Medulla oblongata (tissue), 1 donor: ENCODE results near the gene OGDHL.
"Not testable (repeated sequence)": the region's sequence is repeated elsewhere in the genome, so short reads cannot be mapped to it uniquely, and the experiment has no call there.

Experiments used
- DNase-seq: peaks from one replicate; pipeline ENCODE4 v3.0.0-alpha.2; 2015; ENCODE audit errors: extremely low spot score

OGDHL gene

DNA sequence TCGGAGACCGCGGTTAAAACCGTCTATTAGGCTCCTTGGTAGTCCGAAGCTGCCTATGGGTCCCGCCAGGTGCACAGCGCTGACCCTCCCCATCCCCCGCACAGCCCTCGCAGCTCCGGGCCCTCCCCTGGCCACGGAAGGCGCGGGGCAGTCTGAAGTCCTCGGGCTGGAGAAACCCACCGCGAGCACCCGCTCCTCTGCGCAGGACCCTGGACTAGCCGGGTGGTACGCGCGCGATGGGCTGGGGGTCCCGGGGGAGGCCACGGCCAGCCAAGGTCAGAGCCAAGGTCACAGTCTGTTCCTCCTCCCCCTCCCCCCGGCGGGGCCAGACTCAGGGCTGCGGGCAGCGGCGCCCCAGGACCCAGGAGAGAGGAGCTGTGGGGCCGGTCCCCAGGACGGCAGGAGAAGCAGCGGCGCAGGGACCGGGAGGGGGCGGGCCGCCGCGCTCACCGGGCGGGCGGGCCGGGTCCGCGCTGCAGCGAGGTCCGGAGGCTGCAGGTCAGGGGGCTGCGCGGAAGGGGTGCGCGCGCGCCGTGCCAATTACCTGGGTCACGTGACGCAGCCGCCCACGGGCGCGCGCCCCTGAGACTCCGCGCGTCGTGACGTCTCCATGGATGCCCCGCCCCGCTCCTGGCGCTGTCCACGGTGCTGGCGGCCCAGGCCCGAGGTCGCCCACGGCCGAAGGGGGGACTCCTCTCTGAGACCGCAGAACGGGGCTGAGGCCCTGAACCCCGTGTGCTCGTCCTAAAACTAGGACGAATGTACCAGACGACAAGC, at the start of gene OGDHL:
Gene OGDHL (minus strand): TSS at position 535 of the 777 bp plus-strand sequence. CDS start 3,731 bp downstream, outside the sequence.
- DNase-seq: peak; percentile 64

DNA sequence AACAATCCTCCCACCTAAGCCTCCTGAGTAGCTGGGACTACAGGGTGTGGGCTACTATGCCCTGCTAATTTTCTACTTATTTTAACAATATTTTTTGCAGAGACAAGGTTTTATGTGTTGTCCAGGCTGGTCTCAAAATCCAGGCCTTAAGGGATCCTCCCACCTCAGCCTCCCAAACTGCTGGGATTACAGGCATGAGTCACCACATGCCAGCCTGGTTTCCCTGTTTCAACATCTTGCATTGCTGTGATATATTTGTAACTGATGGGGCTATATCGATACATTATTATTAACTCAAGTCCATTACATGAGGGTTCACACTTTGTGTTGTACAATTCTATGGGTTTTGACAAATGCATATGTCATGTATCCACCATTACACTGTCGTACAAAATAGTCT, 41.9 kb upstream of the OGDHL start:
- no peak for DNase-seq

DNA sequence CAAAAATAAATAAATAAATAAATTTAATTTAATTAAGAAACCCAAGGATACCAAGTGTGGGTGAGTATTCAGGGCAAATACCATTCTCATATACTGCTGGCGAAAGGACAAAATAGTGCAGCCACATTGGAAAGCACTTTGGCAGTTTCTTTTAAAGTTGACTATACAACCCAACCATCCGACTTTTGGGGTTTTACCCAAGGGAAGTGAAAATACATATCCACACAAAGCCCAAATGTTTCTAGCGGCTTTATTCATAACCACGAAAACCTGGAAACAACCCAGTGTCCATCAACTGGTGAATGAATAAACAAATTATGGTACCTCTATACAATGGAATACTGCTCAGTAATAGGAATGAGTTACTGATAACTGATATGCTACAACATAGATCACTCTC, 36.2 kb upstream of the OGDHL start:
- no peak for DNase-seq

DNA sequence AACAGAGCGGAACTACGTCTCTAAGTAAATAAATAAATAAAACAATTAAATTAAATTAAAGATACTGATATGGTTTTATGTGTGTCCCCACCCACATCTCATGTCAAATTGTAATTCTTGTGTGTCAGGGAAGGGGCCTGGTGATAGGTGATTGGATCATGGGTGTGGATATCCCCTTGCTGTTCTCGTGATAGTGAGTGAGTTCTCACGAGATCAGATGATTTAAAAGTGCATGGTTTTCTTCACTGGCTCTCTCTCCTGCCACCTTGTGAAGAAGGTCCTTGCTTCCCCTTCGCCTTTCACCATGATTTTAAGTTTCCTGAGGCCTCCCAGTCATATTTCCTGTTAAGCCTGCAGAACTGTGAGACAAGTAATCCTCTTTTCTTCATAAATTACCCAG, 29.0 kb upstream of the OGDHL start:
- no peak for DNase-seq

DNA sequence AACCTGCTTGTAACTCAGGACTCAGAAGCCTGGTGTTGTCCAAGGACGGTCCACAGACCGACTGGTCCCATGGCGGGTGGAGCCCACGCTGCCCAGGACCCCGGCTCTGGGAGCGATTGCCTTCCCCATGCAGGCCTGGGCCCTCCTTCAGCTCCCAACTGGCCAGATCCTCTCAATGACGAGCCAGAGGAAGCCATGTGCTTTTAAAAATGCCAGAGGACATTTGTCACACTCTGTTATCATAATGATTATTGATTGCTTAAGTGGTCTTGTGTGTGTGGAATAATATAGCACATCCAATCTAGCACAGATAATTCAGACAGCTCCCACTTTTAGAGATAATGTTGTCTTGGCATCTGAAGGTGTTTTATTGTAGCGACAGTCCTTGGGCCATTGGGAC, 22.6 kb upstream of the OGDHL start:
- no peak for DNase-seq

DNA sequence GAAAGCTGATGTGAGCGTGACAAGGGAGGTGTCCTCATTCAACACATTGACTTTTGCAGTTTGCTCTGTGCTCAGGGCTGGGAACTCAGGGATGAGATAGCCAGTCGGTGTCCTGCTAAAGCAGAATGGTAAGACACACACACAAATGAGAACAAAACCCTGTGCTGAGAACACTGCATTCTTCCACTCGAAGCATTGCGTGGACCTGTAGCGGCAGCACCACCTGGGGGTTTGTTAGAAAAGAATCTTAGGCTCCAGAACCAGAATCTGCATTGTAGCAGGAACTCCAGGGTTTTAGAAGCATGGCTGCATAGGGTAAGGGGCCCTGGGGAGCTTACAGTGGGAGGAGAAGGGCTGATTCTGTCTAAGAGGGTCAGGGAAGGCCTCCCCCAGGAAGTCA, 21.5 kb upstream of the OGDHL start:
- DNase-seq: no peak

DNA sequence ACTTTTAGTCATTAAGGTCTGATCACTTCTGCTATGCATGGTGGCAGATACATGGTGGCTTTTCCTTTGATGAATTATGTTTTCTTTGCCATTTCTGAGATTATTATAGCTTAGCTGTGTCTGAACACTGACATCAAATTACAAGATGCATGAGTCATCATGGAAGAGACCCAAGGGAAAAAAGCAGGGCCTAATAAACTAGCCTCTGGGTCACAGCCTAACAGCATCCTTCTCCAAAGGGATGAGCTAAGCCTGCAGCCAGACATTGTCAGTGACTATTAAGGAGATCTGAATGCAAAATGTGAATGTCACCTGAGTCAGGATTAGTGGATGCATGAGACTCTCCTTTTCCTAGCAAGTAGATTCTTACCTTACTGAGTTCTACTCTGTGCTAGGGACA, 19.1 kb upstream of the OGDHL start:
- DNase-seq: no peak

DNA sequence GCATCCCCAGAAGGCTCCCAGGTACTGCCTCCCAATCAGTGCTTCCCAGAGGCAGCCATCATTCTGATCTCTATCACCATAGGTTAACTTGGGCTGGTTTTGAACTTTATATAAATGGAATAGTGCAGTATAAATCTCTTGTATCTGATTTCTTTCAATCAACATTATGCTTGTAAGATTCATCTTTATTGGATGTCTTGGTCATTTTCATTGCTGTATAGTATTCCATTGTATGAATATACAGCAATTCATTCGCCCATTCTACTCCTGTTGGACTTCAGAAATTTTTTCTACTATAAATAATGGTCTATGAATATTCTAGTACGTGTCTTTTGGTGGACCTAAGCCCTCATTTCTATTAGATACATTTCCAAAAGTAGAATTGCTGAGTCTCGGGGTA, 16.1 kb upstream of the OGDHL start:
- no peak for DNase-seq

DNA sequence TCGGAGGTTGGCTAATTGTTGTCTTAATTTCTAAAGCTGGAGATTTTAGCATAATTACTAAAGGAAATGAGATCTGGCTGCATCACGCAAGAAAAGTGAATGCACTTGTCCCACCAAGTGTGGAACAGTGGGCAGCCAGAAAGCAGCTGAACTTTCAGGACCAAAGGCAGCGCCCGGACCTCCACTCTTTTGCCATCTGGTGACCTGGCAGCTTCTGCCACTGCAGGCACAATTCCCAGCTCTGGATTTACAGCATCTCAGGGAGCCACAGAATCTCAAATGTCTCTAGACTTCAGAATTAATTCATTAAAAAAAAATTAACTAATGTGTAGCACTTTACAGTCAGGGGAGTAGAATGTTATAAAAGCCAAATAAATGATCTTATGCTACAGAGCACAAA, 14.7 kb upstream of the OGDHL start:
- DNase-seq: no peak

DNA sequence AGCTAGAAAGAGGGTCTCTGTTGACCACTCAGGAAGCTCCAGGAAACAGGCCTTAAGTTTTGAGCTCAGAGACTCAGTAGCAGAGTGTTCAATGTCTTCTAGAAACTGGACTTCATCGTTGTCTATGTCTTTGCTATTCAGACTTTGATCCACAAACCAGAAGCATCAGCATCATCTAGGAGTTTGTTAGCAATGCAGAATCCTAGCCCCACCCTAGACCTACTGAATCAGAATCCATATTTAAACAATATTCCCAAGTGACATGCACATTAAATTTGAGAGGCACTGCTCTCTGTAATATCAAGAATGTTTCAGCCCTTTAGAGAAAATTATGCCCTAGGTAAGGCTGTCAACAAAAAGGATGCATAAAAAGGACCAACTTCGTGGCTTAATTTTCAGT, 12.9 kb upstream of the OGDHL start:
- no peak for DNase-seq

DNA sequence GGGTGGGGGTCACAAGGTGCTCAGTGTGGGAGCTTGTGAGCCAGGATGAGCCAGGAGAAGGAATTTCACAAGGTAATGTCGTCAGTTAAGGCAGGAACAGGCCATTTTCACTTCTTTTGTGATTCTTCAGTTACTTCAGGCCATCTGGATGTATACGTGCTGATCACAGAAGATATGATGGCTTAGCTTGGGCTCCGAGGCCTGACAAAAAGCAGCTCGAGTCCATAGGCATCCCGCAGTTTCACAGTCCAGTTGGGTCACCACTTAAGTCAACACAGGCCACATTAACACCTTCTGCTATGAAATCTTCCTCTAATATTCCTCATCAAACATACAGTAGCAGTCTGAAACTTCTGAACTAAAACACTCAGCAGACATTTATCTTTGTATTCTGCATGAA, 10.8 kb upstream of the OGDHL start:
- DNase-seq: not testable (repeated sequence)

DNA sequence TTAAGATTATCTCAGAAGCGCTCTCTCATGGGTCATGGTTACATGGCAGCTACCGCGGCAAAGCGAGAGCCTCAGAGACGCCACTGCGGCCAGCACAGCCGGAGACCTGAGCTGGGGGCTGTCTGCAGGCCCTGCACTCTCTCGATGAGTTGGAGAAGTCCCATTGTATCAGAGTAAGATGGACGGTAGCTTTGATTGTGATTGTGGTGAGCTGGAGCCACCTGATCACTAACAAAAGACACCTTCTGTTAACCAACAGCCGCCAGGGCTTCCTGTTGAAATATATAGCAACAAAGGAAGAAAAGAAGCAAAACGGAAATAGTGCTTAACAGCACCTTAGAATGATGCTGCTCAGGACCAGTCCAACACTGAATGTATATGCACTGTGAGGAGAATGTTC, 8.9 kb upstream of the OGDHL start:
- DNase-seq: not testable (repeated sequence)

DNA sequence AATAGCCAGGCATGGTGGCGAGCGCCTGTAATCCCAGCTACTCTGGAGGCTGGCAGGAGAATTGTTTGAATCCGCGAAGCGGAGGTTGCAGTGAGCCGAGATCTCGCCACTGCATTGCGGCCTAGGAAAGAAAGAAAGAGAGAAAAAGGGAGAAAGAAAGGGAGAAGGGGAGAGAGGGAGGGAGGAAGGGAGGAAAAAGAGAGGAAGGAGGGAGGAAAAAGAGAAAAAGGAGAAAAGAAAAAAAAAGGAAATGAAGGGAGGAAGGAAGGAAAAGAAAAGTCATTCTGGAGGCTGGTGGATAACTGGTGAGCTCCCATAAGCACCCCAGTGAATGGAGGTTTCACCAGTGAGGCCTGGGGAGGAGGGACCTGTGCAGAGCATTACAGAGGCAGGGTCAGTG, 7.6 kb upstream of the OGDHL start:
- no peak for DNase-seq

DNA sequence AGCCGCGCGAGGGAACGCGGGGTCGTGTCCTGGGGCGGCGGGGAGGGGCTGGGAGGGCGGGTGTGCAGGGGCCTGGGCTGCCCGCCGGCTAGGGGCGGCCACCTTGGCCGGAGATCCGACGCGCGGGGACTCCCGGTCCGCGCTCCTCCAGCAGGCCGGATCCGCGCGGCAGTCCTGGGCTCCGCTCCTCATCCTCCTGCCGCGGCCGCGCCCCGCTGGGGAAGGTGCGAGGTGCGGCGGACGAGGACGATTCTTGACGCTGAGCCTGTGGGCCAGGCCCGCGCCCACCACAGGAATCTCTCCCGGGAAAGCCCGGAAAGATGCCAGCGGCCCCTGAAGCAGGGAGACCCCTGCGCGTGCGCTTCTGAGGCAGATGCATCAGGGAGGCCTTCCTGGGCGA, 6.6 kb upstream of the OGDHL start:
- DNase-seq: no peak

DNA sequence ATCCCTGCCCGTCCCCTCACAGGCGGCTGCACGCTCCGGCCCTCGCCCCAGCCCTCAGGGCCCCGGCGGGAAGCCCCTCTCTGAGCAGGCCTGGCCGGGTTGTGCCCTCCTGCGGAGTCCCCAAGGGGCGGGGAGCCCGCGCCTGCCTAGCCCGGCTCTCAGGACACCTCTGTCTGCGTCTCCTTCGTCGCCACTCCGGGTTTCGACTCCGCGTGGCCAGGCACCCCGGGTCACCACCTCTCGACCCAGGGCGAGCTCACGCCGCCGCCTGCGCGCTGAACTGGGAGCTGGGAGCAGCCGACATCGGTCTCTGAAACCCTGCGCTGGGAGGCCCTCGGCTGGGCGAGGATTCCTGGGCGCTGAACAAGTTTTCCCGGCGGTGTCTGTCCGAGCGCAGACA, 6.2 kb upstream of the OGDHL start:
- DNase-seq: no peak

DNA sequence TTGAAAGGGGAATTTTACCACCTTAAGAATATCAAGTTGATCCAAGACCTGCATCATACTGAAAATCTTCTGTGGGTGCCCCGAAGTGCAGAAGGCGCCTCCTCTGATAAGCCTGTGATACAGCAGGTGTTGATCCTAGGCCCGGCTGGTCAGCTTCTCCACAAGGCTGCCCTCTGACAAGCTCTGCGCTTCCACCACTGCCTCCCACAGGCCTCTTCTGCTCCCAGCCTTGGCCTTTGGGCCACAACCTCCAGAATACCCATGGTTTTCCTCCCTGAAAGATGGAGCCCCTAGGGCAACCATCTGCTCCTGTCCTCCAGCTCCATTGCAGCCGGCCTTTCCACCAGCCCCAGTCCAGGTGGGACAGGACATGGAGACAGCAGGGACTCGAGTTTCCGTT, 5.6 kb upstream of the OGDHL start:
- DNase-seq: no peak

DNA sequence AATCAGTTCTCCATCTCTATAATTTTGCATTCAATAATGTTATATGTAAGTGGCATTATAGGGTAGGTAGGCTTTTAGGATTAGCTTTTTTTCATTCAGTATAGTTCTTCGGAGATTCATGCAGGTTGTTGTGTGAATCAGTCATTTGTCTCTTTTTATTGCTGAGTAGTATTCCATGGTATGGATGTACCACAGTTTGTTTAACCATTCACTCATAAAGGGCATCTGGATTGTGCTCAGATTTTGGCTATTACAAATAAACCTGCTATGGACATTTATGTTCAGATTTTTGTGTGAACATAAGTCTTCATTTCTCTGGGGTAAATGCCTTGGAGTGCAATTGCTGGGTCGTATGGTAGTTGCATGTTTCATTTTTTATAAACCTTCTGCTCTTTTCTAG, 4.4 kb upstream of the OGDHL start:
- DNase-seq: no peak

DNA sequence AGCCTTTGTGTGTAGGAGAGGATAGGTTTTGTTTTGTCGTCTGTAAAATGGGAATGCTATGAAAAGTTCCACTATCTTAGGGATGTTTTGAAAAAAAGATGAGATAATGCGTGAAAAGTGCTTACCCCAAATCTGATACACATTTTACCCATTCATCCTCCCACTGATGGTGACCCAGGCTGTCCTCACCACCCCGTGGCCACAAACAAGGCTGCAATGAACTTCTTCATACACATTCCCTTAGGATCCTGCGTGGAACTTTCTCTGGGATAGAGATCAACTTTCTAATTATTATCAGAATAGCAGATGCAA, 399 bp upstream of the OGDHL start:
- no peak for DNase-seq

DNA sequence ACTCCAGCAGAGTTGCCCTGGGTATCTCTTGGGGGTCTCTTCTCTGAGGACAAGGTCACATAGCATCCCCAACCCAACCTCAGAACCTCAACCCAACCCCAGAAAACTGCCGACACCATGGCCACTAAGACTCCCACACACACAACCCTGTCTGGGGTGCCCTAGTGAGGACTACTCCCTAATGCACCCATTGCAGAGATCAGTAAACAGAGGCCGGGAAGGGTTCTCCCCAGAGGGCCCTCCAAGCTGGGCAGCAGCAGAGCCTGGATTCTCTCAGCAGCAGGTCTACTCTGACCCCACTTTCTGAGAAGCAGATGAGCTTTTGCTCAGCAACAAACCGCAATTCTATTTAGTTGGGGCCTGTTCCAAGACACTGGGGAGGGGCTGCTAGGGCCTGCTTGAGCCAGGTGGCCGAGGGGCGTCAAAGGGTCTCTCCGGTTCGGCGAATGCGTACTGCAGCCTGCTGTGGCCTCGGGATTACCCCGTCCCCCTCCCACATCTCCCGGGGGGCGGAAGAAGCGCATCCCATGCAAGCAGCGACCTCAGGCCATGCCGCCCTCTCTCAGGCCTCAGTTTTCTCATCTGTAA, 828 bp downstream of the OGDHL start:
- DNase-seq: no peak

DNA sequence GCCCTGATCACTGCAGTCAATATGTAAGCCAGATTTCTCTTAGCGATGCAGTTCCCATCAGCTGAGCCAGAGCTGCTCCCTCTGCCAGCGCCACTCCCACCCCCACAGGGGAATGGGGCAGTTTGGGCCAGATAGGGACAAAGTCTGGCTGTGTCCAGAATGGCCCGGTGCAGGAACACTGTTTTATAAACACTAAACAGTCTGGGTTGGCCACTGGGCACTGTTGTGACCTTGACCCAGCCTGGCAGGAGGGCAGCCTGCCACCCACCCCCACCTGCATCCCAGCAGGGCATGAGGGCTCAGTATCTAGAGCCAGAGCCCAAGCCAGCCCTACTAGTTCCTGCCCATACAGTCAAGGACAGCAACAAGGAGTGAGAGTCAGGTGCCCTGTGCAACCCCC, 1.3 kb downstream of the OGDHL start:
- no peak for DNase-seq

DNA sequence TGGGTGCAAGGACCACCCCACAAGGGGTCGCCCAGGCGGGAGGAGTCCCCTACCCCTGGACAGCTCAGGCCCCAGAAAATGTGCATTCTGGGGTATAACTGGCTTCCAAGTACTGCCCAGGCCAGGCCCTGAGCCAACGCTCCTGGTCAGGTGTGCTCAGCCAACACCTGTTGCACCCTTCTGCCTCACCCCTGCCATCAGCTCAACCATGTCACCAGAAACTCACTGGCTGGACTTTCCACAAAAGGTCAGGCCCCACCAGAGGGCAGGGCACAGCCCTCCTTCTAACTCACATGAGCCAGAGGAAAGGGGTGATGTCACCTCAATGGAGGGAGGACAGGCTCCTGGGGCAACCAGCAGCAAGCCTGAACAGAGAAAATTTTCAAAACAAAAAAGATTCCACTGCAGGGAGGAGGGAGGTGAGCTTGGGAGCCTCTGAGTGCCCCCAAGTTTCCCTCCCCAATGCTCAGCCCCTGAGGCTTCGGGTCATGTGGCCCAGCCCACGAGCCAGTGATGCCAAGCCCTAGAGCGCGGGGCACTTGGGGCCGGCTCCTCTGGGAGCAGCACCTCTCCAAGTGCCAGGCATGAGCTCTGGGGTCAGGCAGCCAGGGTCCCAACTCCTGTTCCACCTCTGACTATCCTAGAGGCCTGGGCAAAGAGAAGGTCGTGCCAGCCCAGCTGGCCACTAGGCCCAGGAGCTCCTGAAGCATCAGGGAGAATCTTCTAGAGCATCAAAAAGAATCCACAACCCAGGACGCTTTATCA, 2.2 kb downstream of the OGDHL start:
- DNase-seq: no peak

DNA sequence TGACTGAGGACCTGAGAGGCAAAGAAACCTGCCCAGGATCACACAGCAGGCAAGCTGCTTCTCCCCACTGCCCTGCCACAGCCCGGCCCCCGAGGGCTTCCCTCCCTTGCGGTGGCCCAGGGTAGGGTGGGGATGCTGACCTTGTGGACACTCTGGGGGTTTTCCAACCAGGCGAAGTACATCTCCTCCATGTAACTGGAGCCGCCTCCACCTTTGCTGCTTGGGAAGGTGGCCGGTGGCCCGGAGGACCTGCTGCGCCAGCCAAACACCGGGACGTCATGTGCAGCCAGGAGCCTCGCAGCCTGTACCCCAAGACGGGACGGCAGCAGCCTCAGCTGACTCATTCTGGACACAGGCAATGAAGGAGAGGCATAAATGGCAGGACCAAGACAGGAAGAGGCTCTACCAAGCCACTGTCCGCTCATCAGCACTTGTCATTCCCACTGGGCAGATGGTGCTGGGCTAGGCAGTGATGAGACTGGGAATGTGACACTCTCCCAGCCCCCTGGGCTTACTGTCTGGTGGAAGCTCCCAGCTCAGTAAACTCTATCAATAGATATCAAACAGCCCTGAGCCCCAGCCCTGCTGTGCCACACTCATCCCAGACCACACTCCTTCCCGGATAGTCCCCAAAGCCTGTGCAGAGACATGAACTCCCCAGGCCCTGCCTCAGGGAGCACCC, 3.7 kb downstream of the OGDHL start:
- no peak for DNase-seq

DNA sequence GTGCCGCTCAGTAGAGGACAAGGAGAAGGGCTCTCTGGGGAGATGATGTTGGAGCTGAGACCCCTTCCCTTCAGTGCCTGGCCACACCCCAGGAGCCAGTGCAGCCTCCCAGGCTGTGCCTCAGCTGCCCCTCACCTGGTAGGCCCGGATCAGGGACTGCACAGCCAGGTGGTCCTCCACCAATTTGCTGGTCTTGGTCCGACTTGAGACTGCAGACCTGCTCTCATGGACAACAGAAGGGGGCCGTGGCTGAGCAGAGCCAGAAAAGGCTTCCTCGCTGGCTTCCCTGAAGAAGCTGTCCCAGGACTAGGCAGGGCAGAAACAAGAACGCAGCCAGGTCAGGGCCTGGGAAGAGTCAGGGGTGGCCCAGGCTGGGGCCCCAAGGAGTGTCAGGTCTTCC, 5.5 kb downstream of the OGDHL start:
- DNase-seq: no peak
